Activated CD8-positive, alpha-beta memory T cell treated with anti-CD3 and anti-CD28 coated beads, Interleukin-2, amount 10 ng/mL, durations not matched to agents 7 days and 5 days (primary cell): ENCODE data around the gene TLE1. TPM values are rescaled to one million over a fixed set of nuclear protein-coding genes. Genes with fewer than 3 reads are reported as not detected.

Source experiments
- ATAC-seq: fragments of 150-1000 bp; cut with Tn5 transposase; one replicate; pipeline ENCODE4 v1.10.0; 2021; ENCODE audit warnings: moderate library complexity
- CTCF ChIA-PET: fragments of 350-600 bp; sonication (Branson Sonifier 250); formaldehyde crosslinking; loops from one replicate; lab custom pipeline; 2021; ENCODE audit warnings: antibody characterized with exemption; lab: Charles Lee
- DNase-seq: peaks from one replicate; pipeline ENCODE4 v3.0.0-alpha.2; 2020
- H3K27ac Mint-ChIP-seq: one replicate; pipeline ENCODE4 v1.8.0; 2021; ENCODE audit warnings: mild to moderate bottlenecking, mixed read lengths
- H3K27me3 Mint-ChIP-seq: one replicate; pipeline ENCODE4 v1.8.0; 2021; ENCODE audit warnings: mixed read lengths
- H3K36me3 Mint-ChIP-seq: one replicate; pipeline ENCODE4 v1.8.0; 2021; ENCODE audit warnings: mild to moderate bottlenecking, mixed read lengths
- H3K4me1 Mint-ChIP-seq: one replicate; pipeline ENCODE4 v1.8.0; 2021; ENCODE audit warnings: mixed read lengths
- H3K4me3 Mint-ChIP-seq: one replicate; pipeline ENCODE4 v1.8.0; 2021; ENCODE audit warnings: mild to moderate bottlenecking, moderate library complexity, mixed read lengths
- H3K9me3 Mint-ChIP-seq: one replicate; pipeline ENCODE4 v1.8.0; 2022; ENCODE audit warnings: low read depth, mixed read lengths
- total RNA-seq, 2 experiments: library from RNA; stranded (reverse); gene quantifications; one replicate each; pipeline ENCODE4 v1.2.3, GENCODE V29; 2021

TLE1 gene
- total RNA-seq, 2 experiments from 2014 or later = 0.41 to 0.42 TPM

DNA sequence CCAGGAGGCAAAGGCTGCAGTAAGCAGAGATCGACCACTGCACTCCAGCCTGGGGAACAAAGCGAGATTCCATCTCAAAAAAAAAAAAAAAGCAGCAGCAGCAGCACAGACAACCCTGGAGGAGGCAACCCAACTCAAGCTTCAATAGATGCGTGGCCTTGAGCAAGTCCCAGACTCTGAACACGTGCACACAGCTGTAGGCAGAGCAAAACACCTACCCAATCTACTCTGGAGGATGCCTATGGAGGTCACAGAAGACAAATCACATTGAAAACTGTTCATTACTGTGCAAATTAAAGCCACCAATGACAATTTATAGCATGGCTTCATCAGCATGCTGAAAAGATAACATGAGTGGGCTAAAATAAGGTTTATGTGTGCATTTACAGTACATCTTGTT is 7.2 kb downstream of the TLE1 start:
- peaks cover 2% of the 10 kb centered on the region for H3K36me3 Mint-ChIP-seq
- no peak overlapping the region for H3K27ac Mint-ChIP-seq
- CTCF ChIA-PET = no interaction called here
- DNase-seq (no peak), ATAC-seq (no peak)
- H3K4me3 Mint-ChIP-seq = no peak overlapping the region
- H3K9me3 Mint-ChIP-seq = peaks cover 2% of the 10 kb centered on the region
- H3K27me3 Mint-ChIP-seq = peaks cover 2% of the 10 kb centered on the region
- H3K4me1 Mint-ChIP-seq = peaks cover 2% of the 10 kb centered on the region

DNA sequence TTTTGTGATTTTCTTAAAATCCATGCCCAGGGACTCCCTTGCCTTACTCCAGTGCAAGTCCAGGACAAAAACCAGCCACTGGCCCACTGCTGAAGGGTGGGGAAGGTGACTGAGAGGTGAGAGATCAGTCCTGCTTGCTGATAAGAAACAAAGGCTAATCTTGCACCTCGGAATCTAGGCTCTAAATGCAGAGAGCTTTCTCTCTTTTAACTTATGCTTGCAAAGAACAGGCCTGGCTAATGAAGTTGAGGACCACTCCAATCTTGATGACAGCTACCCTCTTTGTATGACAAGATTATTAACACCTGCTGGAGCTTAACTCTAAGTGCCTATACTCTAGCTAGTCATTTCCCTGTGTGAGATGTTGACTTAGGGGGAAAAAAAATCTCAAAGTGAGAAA is 8.8 kb downstream of the TLE1 start:
- peaks cover 2% of the 10 kb centered on the region for H3K9me3 Mint-ChIP-seq
- CTCF ChIA-PET = no interaction called here
- H3K27ac Mint-ChIP-seq = no peak overlapping the region

DNA sequence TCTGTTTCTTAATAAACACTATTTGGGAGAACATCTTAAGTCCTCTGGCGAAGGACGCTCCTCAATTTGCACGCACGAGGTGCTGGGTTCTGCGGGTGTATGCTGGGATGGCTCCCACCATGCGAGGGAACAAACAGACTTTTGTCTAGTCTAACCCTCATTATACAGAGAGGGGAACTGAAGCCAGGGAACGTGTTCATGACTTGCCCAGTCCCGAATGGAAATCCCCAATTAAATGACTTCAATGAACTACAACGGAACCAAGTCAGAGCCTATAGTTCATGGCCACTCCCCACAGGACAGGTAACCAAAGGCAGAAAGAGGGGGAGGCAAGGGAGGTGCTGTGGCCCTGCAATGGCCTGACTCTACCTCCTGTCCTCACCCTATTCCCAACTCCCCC is 9.3 kb downstream of the TLE1 start:
- H3K4me1 Mint-ChIP-seq = no peaks in the 10 kb centered on the region
- CTCF ChIA-PET = no interaction called here
- no peak overlapping the region for H3K27ac Mint-ChIP-seq
- no peak overlapping the region for H3K4me3 Mint-ChIP-seq
- no peaks in the 10 kb centered on the region for H3K36me3 Mint-ChIP-seq
- ATAC-seq = no peak
- H3K9me3 Mint-ChIP-seq = peaks cover 2% of the 10 kb centered on the region
- H3K27me3 Mint-ChIP-seq = peaks cover 2% of the 10 kb centered on the region
- DNase-seq = no peak

More for the DNA sequence above, 8.8 kb downstream of the TLE1 start:
- no peaks in the 10 kb centered on the region for H3K4me1 Mint-ChIP-seq
- no peaks in the 10 kb centered on the region for H3K36me3 Mint-ChIP-seq
- no peak overlapping the region for H3K4me3 Mint-ChIP-seq
- no peak for ATAC-seq
- peaks cover 2% of the 10 kb centered on the region for H3K27me3 Mint-ChIP-seq
- DNase-seq = no peak

DNA sequence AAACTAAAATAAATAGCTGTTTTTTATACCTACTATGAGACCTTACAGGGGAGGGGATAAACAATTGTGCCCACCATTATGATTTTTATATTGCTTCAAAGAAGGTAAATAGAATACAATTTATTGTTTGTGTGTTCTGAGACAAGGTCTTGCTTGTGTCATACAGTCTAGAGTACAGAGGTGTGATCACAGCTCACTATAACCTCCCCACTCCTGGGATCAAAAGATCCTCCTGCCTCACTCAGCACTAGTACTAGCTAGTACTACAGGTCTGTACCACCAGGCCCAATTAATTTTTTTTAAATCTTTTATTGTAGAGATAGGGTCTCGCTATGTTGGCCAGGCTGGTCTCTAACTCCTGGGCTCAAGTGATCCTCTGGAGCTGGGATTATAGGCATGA is 11.3 kb downstream of the TLE1 start:
- CTCF ChIA-PET = no interaction called here
- no peak for DNase-seq
- H3K9me3 Mint-ChIP-seq = peaks cover 2% of the 10 kb centered on the region
- no peaks in the 10 kb centered on the region for H3K36me3 Mint-ChIP-seq
- peaks cover 2% of the 10 kb centered on the region for H3K27me3 Mint-ChIP-seq
- H3K27ac Mint-ChIP-seq = no peak overlapping the region
- H3K4me3 Mint-ChIP-seq = no peak overlapping the region
- no peaks in the 10 kb centered on the region for H3K4me1 Mint-ChIP-seq
- ATAC-seq = no peak

DNA sequence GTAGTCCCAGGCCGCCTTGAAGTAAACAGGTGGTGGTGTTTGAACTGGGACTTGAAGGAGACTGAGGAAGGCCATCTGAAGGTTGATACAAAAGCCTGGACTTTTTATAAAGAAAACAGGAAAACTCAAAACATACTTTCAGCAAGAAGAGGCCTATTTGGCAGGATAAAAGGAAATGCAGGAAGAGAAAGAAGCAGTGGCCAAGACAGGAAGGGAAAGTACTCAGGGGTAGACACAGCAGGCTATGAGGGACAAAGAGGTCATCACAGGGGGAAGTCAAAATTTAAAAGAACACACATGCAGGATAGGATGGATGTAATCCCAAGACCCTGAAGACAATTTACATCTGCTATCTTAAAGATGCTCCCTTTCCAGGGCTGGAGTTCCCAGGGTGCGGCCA is 13.0 kb downstream of the TLE1 start:
- CTCF ChIA-PET = no interaction called here
- Mint-ChIP-seq H3K9me3 (peaks cover 6% of the 10 kb centered on the region), H3K27me3 (no peaks in the 10 kb centered on the region), H3K4me3 (no peak overlapping the region), H3K36me3 (no peaks in the 10 kb centered on the region), H3K4me1 (no peaks in the 10 kb centered on the region), H3K27ac (no peak overlapping the region)
- ATAC-seq (no peak), DNase-seq (no peak)

DNA sequence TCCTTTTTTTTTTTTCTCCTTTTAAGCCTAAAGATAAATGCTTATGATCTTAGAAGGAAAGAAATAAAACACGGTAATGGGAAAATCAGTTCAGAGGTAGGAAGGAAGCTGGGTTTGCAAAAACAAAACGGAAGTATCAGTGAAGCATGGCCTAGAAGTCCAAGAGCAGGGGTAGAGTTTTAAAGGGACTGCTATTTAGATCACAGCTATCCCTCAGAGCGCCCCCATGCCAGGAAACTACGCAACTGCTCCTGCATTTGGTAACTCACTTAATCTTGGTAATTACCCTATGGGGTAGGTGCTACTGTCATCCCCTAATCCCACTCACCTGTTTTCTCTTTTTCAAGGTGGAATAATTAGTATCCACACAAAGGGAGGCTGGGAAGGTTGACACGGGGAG is 16.0 kb downstream of the TLE1 start:
- H3K4me1 Mint-ChIP-seq = no peaks in the 10 kb centered on the region
- DNase-seq (no peak), ATAC-seq (no peak)
- CTCF ChIA-PET = interaction anchor here (0.7 kb wide), 1 partner anchor 1999 kb away, joined by 3 read pairs; no protein-coding TSS in a partner anchor
- no peak overlapping the region for H3K4me3 Mint-ChIP-seq
- H3K9me3 Mint-ChIP-seq = peaks cover 4% of the 10 kb centered on the region
- no peak overlapping the region for H3K27ac Mint-ChIP-seq
- no peaks in the 10 kb centered on the region for H3K27me3 Mint-ChIP-seq
- H3K36me3 Mint-ChIP-seq = no peaks in the 10 kb centered on the region

DNA sequence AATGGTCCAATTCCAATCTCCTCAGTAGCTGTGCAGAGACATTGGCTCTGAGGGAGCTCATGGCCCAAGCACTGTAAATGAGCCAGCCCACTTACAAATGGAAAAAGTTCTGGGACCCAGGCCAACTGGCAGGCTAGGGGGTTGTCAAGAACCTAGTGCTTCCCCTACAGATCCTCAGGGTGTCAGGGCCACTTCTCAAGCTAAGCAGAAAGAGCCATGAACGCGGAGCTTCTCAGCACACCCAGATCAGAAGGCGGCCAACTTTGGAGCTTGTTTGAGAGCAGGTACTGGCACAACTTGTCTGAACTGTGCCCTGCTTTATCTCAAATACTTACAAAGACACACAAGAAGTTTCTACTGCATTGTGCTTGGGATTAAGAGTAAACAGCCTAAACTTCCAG is 17.5 kb downstream of the TLE1 start:
- Mint-ChIP-seq H3K27ac (no peak overlapping the region), H3K27me3 (no peaks in the 10 kb centered on the region)
- CTCF ChIA-PET = no interaction called here

DNA sequence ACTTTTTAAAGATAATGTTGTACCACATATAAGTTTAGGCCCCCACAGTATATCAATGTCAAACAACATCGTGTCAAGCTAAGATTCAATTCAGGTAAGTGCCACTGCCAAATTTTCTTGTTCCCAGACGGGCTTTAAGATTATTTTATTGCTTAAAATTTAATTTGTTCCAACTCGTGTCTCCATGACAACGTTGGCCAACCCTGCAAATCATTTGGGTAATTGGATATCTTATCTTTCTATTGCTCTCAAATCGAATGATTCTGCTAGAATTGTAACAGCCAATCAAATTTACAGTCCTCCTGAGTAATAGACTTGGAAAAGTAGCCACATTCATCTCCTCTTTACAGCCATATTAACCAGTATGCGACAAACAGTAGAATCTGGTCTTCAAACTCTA is 19.5 kb downstream of the TLE1 start:
- H3K27me3 Mint-ChIP-seq = no peaks in the 10 kb centered on the region
- H3K4me1 Mint-ChIP-seq = no peaks in the 10 kb centered on the region
- no peak overlapping the region for H3K4me3 Mint-ChIP-seq
- ATAC-seq (no peak), DNase-seq (no peak)
- peaks cover 4% of the 10 kb centered on the region for H3K9me3 Mint-ChIP-seq
- no peak overlapping the region for H3K27ac Mint-ChIP-seq
- CTCF ChIA-PET = no interaction called here
- H3K36me3 Mint-ChIP-seq = no peaks in the 10 kb centered on the region

More for the DNA sequence above, 17.5 kb downstream of the TLE1 start:
- Mint-ChIP-seq H3K4me3 (no peak overlapping the region), H3K9me3 (peaks cover 4% of the 10 kb centered on the region), H3K36me3 (no peaks in the 10 kb centered on the region), H3K4me1 (no peaks in the 10 kb centered on the region)
- ATAC-seq (no peak), DNase-seq (no peak)

DNA sequence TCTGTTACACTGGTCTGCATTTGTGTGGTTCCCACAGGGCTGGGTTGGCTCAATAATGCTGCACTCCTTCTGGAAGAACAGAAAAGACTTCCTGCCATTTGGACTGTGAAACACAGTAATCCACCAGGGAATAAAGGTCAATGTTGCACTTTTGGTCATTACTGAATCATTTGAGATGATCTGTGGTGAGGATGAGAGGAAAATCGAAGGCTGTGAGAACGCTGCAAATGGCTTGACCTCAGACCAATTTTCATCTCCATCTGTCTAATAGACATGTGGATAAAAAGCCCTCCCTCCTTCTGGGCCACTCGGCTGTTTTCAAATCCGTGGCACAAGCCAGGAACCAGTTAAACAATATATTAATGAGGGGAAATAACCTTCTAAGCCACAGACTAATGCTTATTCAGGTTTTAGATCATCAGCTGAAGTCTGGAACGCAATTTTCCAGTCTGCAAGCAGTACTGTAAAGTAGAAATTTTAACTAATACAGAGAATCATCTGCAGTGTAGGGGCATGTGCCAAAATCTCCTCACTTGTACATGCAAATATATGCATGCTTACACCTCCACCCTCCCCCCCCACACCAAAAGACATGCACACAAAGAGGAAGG is 20.2 kb downstream of the TLE1 start:
- Mint-ChIP-seq H3K4me1 (no peaks in the 10 kb centered on the region), H3K36me3 (no peaks in the 10 kb centered on the region), H3K9me3 (peaks cover 4% of the 10 kb centered on the region), H3K4me3 (no peak overlapping the region), H3K27ac (no peak overlapping the region), H3K27me3 (no peaks in the 10 kb centered on the region)
- DNase-seq (no peak), ATAC-seq (no peak)
- CTCF ChIA-PET = no interaction called here

DNA sequence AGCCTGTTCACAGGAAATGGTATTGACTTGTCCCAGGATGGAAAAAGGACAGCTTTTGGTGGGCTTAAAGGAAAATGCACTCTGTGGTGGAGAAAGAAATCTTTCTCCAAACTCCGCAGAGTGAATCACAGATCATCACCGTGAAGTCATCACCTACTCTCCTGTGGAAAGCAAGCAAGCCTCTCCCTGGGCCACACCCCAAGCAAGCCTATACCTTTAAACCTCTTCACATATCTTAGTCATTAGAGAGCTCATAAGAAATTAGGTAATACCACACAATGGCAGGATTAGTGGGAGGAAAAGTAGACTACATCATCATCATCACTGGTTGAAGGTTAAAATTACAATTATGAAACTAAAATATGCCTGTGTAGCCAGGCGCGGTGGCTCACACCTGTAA is 23.2 kb downstream of the TLE1 start:
- CTCF ChIA-PET = no interaction called here
- no peak for DNase-seq

DNA sequence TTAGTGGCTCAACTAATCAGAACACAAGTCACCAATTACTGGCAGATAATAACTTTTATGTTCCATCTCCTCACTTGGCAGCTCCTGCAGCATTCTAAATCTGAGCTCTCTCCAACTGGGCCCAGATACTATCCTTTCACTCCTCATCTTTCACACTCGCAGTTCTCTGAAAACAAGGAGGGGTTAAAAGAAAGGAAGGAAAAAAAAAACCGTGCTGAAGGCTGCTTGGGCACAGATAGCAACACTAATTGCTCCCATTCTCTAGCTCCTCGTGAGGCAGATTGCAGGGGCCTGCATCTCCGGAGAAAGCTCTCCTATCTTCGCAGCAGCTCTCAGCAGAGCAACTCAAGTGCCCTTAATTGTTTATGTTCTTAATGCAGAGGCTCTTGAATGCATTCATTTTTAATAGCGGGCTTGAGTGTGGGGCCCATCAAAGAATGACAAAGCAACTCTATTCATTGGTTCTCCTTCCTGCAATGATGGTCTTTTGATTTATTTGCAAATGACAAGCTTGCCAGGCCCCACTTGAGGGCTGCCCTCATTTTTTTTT is 23.9 kb downstream of the TLE1 start:
- no peak for DNase-seq
- no peak for ATAC-seq
- no peaks in the 10 kb centered on the region for H3K36me3 Mint-ChIP-seq
- CTCF ChIA-PET = no interaction called here
- H3K4me3 Mint-ChIP-seq = no peak overlapping the region
- H3K9me3 Mint-ChIP-seq = peaks cover 5% of the 10 kb centered on the region
- H3K4me1 Mint-ChIP-seq = no peaks in the 10 kb centered on the region
- no peaks in the 10 kb centered on the region for H3K27me3 Mint-ChIP-seq
- H3K27ac Mint-ChIP-seq = no peak overlapping the region

More for the DNA sequence above, 23.2 kb downstream of the TLE1 start:
- no peak overlapping the region for H3K4me3 Mint-ChIP-seq
- no peak overlapping the region for H3K27ac Mint-ChIP-seq
- peaks cover 5% of the 10 kb centered on the region for H3K9me3 Mint-ChIP-seq
- H3K4me1 Mint-ChIP-seq = no peaks in the 10 kb centered on the region
- no peaks in the 10 kb centered on the region for H3K27me3 Mint-ChIP-seq
- H3K36me3 Mint-ChIP-seq = no peaks in the 10 kb centered on the region
- no peak for ATAC-seq

DNA sequence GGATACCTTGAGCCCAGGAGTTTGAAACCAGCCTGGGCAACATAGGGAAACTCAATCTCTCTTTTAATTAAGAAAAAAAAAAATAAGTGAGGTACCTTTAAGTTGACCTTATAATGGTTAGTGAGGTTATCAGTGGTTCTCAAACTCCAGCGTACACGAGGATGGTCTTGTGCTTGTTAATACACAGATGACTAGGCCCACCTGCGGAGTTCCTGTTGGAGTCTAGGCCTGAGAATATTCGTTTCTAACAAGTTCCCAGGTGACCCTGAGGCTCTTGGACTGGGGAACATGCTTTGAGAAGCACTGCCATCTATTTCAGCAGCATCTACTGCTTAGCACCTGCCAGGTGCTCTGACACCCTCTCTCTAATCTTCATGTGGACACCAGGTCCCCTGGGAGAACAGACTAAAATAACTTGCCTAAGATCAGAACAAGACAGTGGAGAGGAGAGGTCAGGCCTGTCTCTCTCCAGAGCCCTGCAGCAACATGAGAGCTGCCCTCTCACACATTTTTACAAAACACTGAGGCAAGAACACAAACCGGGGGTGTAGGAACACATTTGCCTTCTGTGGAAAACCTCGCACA is 24.6 kb downstream of the TLE1 start:
- Mint-ChIP-seq H3K4me1 (no peaks in the 10 kb centered on the region), H3K27me3 (no peaks in the 10 kb centered on the region), H3K27ac (no peak overlapping the region), H3K4me3 (no peak overlapping the region), H3K36me3 (no peaks in the 10 kb centered on the region), H3K9me3 (peaks cover 5% of the 10 kb centered on the region)
- CTCF ChIA-PET = no interaction called here
- no peak for ATAC-seq
- DNase-seq = no peak

DNA sequence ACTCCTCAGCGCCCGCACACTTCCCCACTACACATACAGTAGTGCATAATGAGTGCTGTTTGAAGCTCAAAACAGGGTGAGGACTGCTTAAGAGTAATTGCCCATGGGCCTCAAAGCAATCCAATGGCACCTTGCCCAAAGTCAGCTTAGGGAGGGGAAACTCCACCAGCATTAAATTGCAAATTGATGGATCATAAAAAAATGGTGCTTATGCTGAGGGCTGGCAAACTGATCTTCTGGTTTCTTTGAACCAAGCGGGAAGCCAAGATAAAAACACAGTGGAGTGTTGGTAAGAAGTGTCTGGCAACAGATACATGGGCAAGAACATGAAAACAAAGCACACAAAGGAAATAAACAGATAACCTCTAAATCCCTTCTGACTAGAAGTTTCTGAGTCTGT is 28.0 kb downstream of the TLE1 start:
- CTCF ChIA-PET = no interaction called here
- Mint-ChIP-seq H3K4me3 (no peak overlapping the region), H3K36me3 (no peaks in the 10 kb centered on the region), H3K9me3 (peaks cover 5% of the 10 kb centered on the region), H3K27me3 (no peaks in the 10 kb centered on the region), H3K27ac (no peak overlapping the region), H3K4me1 (no peaks in the 10 kb centered on the region)
- no peak for DNase-seq
- ATAC-seq = no peak

DNA sequence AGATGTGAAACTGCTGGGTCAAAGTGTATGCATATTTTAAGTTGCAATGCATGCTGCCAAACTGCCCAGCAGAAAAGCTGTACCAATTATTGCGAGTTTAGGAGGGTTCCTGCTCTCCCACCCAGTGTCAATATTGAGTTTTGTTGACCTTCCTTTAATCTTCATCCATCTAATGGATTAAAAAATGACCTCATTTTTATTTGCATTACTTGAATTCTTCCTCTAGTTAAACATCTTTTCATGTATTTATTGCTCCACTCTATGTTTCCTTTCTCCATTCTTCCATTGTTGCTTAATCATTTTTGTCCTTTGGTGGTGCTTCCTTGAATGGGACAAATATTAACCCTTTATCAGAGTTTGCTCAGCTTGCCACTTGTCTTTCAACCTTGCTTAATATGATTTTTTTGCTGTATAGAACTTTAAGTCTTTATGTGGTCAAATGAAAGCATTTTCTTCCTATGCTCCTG is 32.4 kb downstream of the TLE1 start:
- no peaks in the 10 kb centered on the region for H3K36me3 Mint-ChIP-seq
- no peaks in the 10 kb centered on the region for H3K9me3 Mint-ChIP-seq
- no peaks in the 10 kb centered on the region for H3K4me1 Mint-ChIP-seq
- no peaks in the 10 kb centered on the region for H3K27me3 Mint-ChIP-seq
- no peak for DNase-seq
- H3K27ac Mint-ChIP-seq = no peak overlapping the region
- ATAC-seq = no peak
- CTCF ChIA-PET = no interaction called here
- H3K4me3 Mint-ChIP-seq = no peak overlapping the region
